GM18520 (cell line): Measurements from ENCODE around the gene ATP6V1B1.
A peak's percentile ranks its signal among the peaks of the same experiment; 100 is the strongest.
"Not testable (repeated sequence)": the region's sequence is repeated elsewhere in the genome, so short reads cannot be mapped to it uniquely, and the experiment has no call there.

Source experiments
- ATAC-seq: cut with Tn5 transposase; IDR thresholded peaks from one replicate; pipeline ENCODE4 v1.9.1; 2021; ENCODE audit not compliant: unreplicated experiment

Gene ATP6V1B1

DNA sequence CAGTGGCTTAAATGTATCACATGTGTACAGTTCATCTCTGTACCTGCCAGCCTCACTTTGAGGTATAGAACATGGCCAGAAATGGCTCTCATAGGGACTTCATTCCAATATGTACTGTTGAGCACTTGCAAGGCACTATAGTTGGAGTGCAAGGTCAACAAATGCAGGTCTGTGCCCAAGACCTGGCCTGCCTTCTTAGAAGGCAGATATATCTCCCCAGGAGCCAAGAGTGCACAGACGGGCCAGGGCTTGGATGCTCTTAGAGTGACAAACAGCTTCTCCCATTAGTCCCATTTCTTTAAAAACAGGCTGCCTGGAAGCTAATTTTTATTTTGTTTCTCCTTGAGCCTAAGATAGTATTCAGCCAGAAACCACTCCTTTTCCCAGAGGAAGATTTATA, 51.7 kb downstream of the ATP6V1B1 start:
- ATAC-seq: no peak

DNA sequence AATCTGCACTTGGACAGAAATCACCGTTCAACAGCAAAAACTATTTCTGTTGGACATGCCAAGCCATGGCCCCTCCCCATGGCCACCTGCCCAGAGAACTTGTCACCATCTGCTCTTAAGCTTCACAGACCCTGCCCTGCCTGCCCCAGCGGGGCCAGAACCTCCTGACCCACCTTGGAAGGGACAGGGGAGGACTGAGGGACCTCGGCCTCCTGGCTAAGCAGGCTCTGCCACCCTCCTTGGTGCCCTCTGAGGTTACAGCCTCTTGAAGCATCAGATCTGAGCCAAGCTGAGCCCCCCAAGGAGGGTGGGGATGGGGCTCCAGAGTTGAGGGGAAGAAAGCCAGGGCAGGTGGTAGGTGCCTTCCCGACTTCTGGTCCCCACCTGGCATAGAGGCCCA, 52.5 kb downstream of the ATP6V1B1 start:
- no peak for ATAC-seq

- ATAC-seq: no peak
Measured at GRCh38 chr2:70988726-70989648, 53.3 kb downstream of the ATP6V1B1 start.

DNA sequence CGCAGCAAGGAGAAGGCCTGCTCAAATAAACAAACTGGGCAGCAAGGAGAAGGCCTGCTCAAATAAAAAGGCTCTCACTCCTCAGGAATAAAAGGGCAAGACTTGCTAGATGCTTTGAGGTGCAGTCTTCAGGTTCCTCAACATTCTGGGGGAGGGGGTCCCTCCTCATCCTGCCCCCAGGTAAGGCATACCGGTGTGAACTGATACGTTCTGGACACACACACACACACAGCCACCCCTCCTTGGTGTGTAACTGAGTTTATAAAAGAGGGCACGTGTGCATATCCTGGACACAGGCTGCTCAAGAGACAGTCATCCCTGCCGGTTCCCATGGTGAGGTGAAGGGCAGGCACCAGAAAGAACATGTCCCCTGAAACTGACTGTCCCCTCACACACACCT, 54.5 kb downstream of the ATP6V1B1 start:
- no peak for ATAC-seq

GRCh38 chr2:70991142-70991541, 55.4 kb downstream of the ATP6V1B1 start:
- ATAC-seq: no peak

- no peak for ATAC-seq
Measured at GRCh38 chr2:70991742-70992141, 56.0 kb downstream of the ATP6V1B1 start.

- ATAC-seq: no peak
Measured at GRCh38 chr2:70992945-70993853, 57.5 kb downstream of the ATP6V1B1 start.

DNA sequence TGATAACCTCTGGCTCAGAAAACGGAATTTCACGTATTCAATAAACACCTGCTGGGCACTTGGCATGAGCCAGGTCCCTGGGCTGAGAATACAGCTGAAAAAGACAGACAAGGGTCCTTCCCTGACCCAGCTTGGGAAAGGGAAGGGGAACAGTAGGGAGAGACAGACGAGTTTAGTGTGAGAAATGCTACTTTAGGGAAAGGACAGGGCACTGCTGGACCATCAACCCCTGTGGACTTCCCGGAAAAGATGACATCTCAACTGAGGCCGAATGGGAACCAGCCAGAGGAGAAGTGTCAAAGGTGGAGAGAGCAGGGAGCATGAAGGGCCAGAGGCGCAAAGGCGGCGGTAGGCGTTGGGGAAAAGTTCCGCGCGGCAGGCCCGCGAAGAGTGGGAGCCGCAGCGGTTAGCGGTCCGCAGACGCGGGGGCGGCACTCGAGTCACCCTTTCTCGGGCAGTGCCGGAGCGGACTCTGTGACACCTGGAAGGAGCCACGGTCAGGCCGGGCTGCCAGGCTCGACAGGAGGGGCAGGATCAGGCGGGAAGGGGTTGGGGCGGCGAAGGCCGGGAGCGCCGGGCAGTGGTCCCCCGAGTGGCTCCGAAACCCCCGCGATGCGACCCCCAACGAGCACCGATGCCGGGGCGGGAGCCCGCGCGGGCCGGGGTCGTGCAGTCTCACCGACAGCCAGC, 58.5 kb downstream of the ATP6V1B1 start:
- ATAC-seq: no peak

- ATAC-seq: peak; percentile 94
Measured at GRCh38 chr2:70994699-70995425, 59.2 kb downstream of the ATP6V1B1 start, which contains the start of gene TEX261. Gene TEX261 (minus strand): TSS chr2:70994873. CDS start chr2:70994757, 116 bp downstream.

DNA sequence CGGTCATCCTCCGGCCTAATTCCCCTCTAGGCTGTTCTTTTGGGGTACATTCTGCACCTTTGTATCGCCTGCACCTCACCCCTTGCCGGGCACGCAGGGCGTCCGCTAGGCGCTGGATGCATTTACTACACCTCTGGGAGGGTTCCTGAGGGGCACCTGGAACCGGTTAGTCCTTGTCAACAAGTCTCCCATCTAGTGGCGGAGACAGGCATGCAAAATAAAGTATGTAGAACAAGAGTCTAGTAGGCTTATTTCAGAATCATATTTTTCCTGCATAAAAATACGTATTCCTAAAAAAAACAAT, 59.7 kb downstream of the ATP6V1B1 start:
- no peak for ATAC-seq

GRCh38 chr2:70998885-70999284, 63.2 kb downstream of the ATP6V1B1 start:
- ATAC-seq: not testable (repeated sequence)

GRCh38 chr2:70999362-70999761, 63.7 kb downstream of the ATP6V1B1 start:
- no peak for ATAC-seq

DNA sequence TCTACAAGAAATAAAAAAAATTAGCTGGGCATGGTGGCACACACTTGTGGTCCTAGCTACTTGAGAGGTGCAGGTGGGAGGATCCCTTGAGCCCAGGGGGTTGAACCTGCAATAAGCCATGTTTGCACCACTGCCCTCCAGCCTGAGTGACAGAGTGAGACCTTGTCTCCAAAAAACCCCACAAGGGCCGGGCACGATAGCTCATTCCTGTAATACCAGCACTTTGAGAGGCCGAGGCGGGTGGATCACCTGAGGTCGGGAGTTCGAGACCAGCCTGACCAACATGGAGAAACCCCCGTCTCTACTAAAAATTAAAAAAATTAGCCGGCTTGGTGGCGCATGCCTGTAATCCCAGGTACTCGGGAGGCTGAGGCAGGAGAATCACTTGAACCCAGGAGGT, 64.2 kb downstream of the ATP6V1B1 start:
- ATAC-seq: not testable (repeated sequence)

GRCh38 chr2:71000780-71001591, 65.3 kb downstream of the ATP6V1B1 start:
- ATAC-seq: peak; percentile 74

DNA sequence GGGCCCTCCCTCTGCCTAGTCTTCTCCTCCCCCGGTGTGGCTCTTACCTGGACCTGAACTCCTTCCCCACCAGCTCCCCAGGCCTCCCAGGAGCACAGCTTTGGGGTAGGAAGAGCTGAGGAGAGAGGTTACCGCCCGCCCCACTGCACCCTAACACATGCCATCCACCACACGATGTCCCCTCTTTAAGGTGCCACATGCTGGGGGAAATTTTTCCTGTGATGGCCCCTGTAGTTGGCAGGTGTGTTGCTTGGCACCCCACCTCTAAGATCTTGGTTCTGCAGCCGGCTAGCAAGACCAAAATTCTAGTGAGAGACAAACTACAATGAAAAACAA, 65.9 kb downstream of the ATP6V1B1 start:
- ATAC-seq: no peak

GRCh38 chr2:71001981-71002570, 66.4 kb downstream of the ATP6V1B1 start:
- ATAC-seq: no peak

GRCh38 chr2:71003396-71003795, 67.7 kb downstream of the ATP6V1B1 start:
- no peak for ATAC-seq

GRCh38 chr2:71003966-71004755, 68.5 kb downstream of the ATP6V1B1 start:
- ATAC-seq: no peak

- no peak for ATAC-seq
Measured at GRCh38 chr2:71004857-71005256, 69.2 kb downstream of the ATP6V1B1 start.
